Measurements from ENCODE around the gene FOXN1. TPM values are rescaled to one million over a fixed set of nuclear protein-coding genes. Genes with fewer than 3 reads are reported as not detected.

Gene FOXN1
- total RNA-seq, 1 experiment from 2014 or later: not detected

GRCh38 chr17:28488533-28489276, 17.4 kb upstream of the FOXN1 start:
- DNase-seq: no peak
- Histone ChIP-seq H3K4me3 (ENCODE audit: insufficient read depth, low read depth, low read length) (no peak overlapping the region), H3K27me3 (ENCODE audit: control insufficient read depth, insufficient read depth, low read length) (no peaks in the 10 kb centered on the region), H3K36me3 (replicated peaks; ENCODE audit: control insufficient read depth, insufficient read depth, low read length) (no peaks in the 10 kb centered on the region)

GRCh38 chr17:28491286-28491685, 14.9 kb upstream of the FOXN1 start:
- DNase-seq: no peak
- Histone ChIP-seq H3K27me3 (ENCODE audit: control insufficient read depth, insufficient read depth, low read length) (no peaks in the 10 kb centered on the region), H3K4me3 (ENCODE audit: insufficient read depth, low read depth, low read length) (no peak overlapping the region), H3K36me3 (replicated peaks; ENCODE audit: control insufficient read depth, insufficient read depth, low read length) (no peaks in the 10 kb centered on the region)

GRCh38 chr17:28491860-28492259, 14.3 kb upstream of the FOXN1 start:
- DNase-seq: no peak
- H3K4me3 ChIP-seq (ENCODE audit: insufficient read depth, low read depth, low read length): no peak overlapping the region
- no peaks in the 10 kb centered on the region for H3K36me3 ChIP-seq (replicated peaks; ENCODE audit: control insufficient read depth, insufficient read depth, low read length)
- H3K27me3 ChIP-seq (ENCODE audit: control insufficient read depth, insufficient read depth, low read length): no peaks in the 10 kb centered on the region

- H3K27me3 ChIP-seq (ENCODE audit: control insufficient read depth, insufficient read depth, low read length): no peaks in the 10 kb centered on the region
- DNase-seq: no peak
- no peak overlapping the region for H3K4me3 ChIP-seq (ENCODE audit: insufficient read depth, low read depth, low read length)
- H3K36me3 ChIP-seq (replicated peaks; ENCODE audit: control insufficient read depth, insufficient read depth, low read length): no peaks in the 10 kb centered on the region
Observed at GRCh38 chr17:28492352-28493310, 13.5 kb upstream of the FOXN1 start.

GRCh38 chr17:28493460-28493859, 12.7 kb upstream of the FOXN1 start:
- H3K4me3 ChIP-seq (ENCODE audit: insufficient read depth, low read depth, low read length): no peak overlapping the region
- no peak for DNase-seq

GRCh38 chr17:28494445-28495188, 11.5 kb upstream of the FOXN1 start:
- no peaks in the 10 kb centered on the region for H3K36me3 ChIP-seq (replicated peaks; ENCODE audit: control insufficient read depth, insufficient read depth, low read length)
- H3K27me3 ChIP-seq (ENCODE audit: control insufficient read depth, insufficient read depth, low read length): no peaks in the 10 kb centered on the region
- DNase-seq: peak; percentile 97
- no peak overlapping the region for H3K4me3 ChIP-seq (ENCODE audit: insufficient read depth, low read depth, low read length)

More at GRCh38 chr17:28493460-28493859, 12.7 kb upstream of the FOXN1 start:
- no peaks in the 10 kb centered on the region for H3K27me3 ChIP-seq (ENCODE audit: control insufficient read depth, insufficient read depth, low read length)
- H3K36me3 ChIP-seq (replicated peaks; ENCODE audit: control insufficient read depth, insufficient read depth, low read length): no peaks in the 10 kb centered on the region

GRCh38 chr17:28495635-28496034, 10.5 kb upstream of the FOXN1 start:
- no peak overlapping the region for H3K4me3 ChIP-seq (ENCODE audit: insufficient read depth, low read depth, low read length)
- no peaks in the 10 kb centered on the region for H3K27me3 ChIP-seq (ENCODE audit: control insufficient read depth, insufficient read depth, low read length)
- no peaks in the 10 kb centered on the region for H3K36me3 ChIP-seq (replicated peaks; ENCODE audit: control insufficient read depth, insufficient read depth, low read length)
- peak; percentile 38 for DNase-seq

GRCh38 chr17:28497931-28498330, 8.2 kb upstream of the FOXN1 start:
- H3K4me3 ChIP-seq (ENCODE audit: insufficient read depth, low read depth, low read length): no peak overlapping the region
- DNase-seq: peak; percentile 83
- no peaks in the 10 kb centered on the region for H3K36me3 ChIP-seq (replicated peaks; ENCODE audit: control insufficient read depth, insufficient read depth, low read length)
- no peaks in the 10 kb centered on the region for H3K27me3 ChIP-seq (ENCODE audit: control insufficient read depth, insufficient read depth, low read length)

- no peaks in the 10 kb centered on the region for H3K27me3 ChIP-seq (ENCODE audit: control insufficient read depth, insufficient read depth, low read length)
- DNase-seq: peak; percentile 57
- H3K4me3 ChIP-seq (ENCODE audit: insufficient read depth, low read depth, low read length): no peak overlapping the region
- H3K36me3 ChIP-seq (replicated peaks; ENCODE audit: control insufficient read depth, insufficient read depth, low read length): no peaks in the 10 kb centered on the region
Observed at GRCh38 chr17:28498652-28499363, 7.3 kb upstream of the FOXN1 start.

GRCh38 chr17:28499364-28499664, 6.8 kb upstream of the FOXN1 start:
- H3K36me3 ChIP-seq (replicated peaks; ENCODE audit: control insufficient read depth, insufficient read depth, low read length): no peaks in the 10 kb centered on the region

GRCh38 chr17:28499684-28500357, 6.3 kb upstream of the FOXN1 start:
- DNase-seq: no peak
- no peaks in the 10 kb centered on the region for H3K36me3 ChIP-seq (replicated peaks; ENCODE audit: control insufficient read depth, insufficient read depth, low read length)
- H3K4me3 ChIP-seq (ENCODE audit: insufficient read depth, low read depth, low read length): no peak overlapping the region
- no peaks in the 10 kb centered on the region for H3K27me3 ChIP-seq (ENCODE audit: control insufficient read depth, insufficient read depth, low read length)

More at GRCh38 chr17:28499364-28499664, 6.8 kb upstream of the FOXN1 start:
- H3K27me3 ChIP-seq (ENCODE audit: control insufficient read depth, insufficient read depth, low read length): no peaks in the 10 kb centered on the region
- peak; percentile 59 for DNase-seq
- no peak overlapping the region for H3K4me3 ChIP-seq (ENCODE audit: insufficient read depth, low read depth, low read length)

GRCh38 chr17:28500712-28501379, 5.3 kb upstream of the FOXN1 start:
- no peaks in the 10 kb centered on the region for H3K27me3 ChIP-seq (ENCODE audit: control insufficient read depth, insufficient read depth, low read length)
- no peaks in the 10 kb centered on the region for H3K36me3 ChIP-seq (replicated peaks; ENCODE audit: control insufficient read depth, insufficient read depth, low read length)
- DNase-seq: peak; percentile 73
- H3K4me3 ChIP-seq (ENCODE audit: insufficient read depth, low read depth, low read length): no peak overlapping the region

Measured in H7 (cell line).